ENCODE measurements around the gene MIB1.
"Not testable (repeated sequence)": the region's sequence is repeated elsewhere in the genome, so short reads cannot be mapped to it uniquely, and the experiment has no call there.

The MIB1 gene

GRCh38 chr18:21743166-21743832 lies 2.7 kb downstream of the MIB1 start:
- DNase-seq (ENCODE audit: low read depth in 3 of 3), result no peak

- no peak for DNase-seq (ENCODE audit: low read depth in 3 of 3)
These were observed 4.6 kb downstream of the MIB1 start for GRCh38 chr18:21745231-21745630.

GRCh38 chr18:21747268-21747667 lies 6.7 kb downstream of the MIB1 start:
- no peak for DNase-seq (ENCODE audit: low read depth in 3 of 3)

GRCh38 chr18:21747764-21748693 lies 7.4 kb downstream of the MIB1 start:
- DNase-seq (ENCODE audit: low read depth in 3 of 3), result no peak

- DNase-seq (ENCODE audit: low read depth in 3 of 3), result no peak
These were observed 17.2 kb downstream of the MIB1 start for GRCh38 chr18:21757833-21758232.

- DNase-seq (ENCODE audit: low read depth in 3 of 3), result no peak
These were observed 19.2 kb downstream of the MIB1 start for GRCh38 chr18:21759836-21760235.

GRCh38 chr18:21760321-21760720 lies 19.7 kb downstream of the MIB1 start:
- no peak for DNase-seq (ENCODE audit: low read depth in 3 of 3)

- no peak for DNase-seq (ENCODE audit: low read depth in 3 of 3)
These were observed 21.0 kb downstream of the MIB1 start for GRCh38 chr18:21761471-21762115.

GRCh38 chr18:21762181-21762772 lies 21.7 kb downstream of the MIB1 start:
- DNase-seq (ENCODE audit: low read depth in 3 of 3), result no peak

GRCh38 chr18:21763846-21764646 lies 23.5 kb downstream of the MIB1 start:
- no peak for DNase-seq (ENCODE audit: low read depth in 3 of 3)

- DNase-seq (ENCODE audit: low read depth in 3 of 3), result no peak
These were observed 28.6 kb downstream of the MIB1 start for GRCh38 chr18:21769206-21769605.

- no peak for DNase-seq (ENCODE audit: low read depth in 3 of 3)
These were observed 34.1 kb downstream of the MIB1 start for GRCh38 chr18:21774722-21775121.

GRCh38 chr18:21777814-21778213 lies 37.2 kb downstream of the MIB1 start:
- DNase-seq (ENCODE audit: low read depth in 3 of 3), result no peak

GRCh38 chr18:21786526-21786925 lies 45.9 kb downstream of the MIB1 start:
- no peak for DNase-seq (ENCODE audit: low read depth in 3 of 3)

- not testable (repeated sequence) for DNase-seq (ENCODE audit: low read depth in 3 of 3)
These were observed 55.5 kb downstream of the MIB1 start for GRCh38 chr18:21796089-21796488.

- no peak for DNase-seq (ENCODE audit: low read depth in 3 of 3)
These were observed 57.5 kb downstream of the MIB1 start for GRCh38 chr18:21798126-21798525.

- no peak for DNase-seq (ENCODE audit: low read depth in 3 of 3)
These were observed 59.1 kb downstream of the MIB1 start for GRCh38 chr18:21799721-21800120.

- no peak for DNase-seq (ENCODE audit: low read depth in 3 of 3)
These were observed 62.9 kb downstream of the MIB1 start for GRCh38 chr18:21803495-21803894.

- DNase-seq (ENCODE audit: low read depth in 3 of 3), result no peak
These were observed 65.3 kb downstream of the MIB1 start for GRCh38 chr18:21805771-21806366.

GRCh38 chr18:21808185-21808584 lies 67.6 kb downstream of the MIB1 start:
- DNase-seq (ENCODE audit: low read depth in 3 of 3), result no peak

GRCh38 chr18:21809725-21810124 lies 69.1 kb downstream of the MIB1 start:
- DNase-seq (ENCODE audit: low read depth in 3 of 3), result no peak
